ENCODE data around the gene NAA60. TPM values are rescaled to one million over a fixed set of nuclear protein-coding genes. Genes with fewer than 3 reads are reported as not detected.

Gene NAA60
- total and polyA plus RNA-seq, 2 of the 13 experiments (the other 11 are each of a cell fraction or from before 2014, with no cell fraction given): 14.7 to 32.0 TPM

DNA sequence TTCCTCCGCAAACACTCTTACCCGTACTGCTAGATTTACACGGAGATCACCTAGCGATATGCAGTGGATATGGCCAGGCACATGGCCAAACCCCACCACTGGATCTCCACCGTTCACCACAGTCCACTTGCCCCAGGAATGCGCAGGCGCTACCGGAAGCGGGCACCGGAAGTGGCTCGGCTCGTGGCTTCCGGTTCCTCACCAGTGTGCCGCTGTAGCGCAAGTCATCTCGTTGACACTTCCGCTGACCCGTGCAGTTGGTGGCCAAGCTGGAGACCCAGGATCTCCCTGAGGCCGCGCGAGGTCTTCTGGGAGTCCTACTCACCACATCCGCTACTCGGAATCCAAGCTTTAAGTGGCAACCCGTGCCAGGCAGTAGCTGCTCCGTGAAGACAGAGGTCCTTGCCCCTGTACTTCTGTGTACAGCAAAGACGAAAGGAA is 11.7 kb upstream of the NAA60 start:
- POLR2A ChIA-PET: interaction anchor here (1.3 kb wide), 1 partner anchor 11 kb away, joined by 3 read pairs; no protein-coding TSS in a partner anchor

More for the DNA sequence above, 11.7 kb upstream of the NAA60 start:
- no peak overlapping the region for H2AFZ ChIP-seq (ENCODE audit: low read length)
- H3K4me2 ChIP-seq (ENCODE audit: low read depth, low read length): no peak overlapping the region
- in situ Hi-C loops (cut with HindIII; ENCODE audit: extremely low pct_ligation_motif_present, low pct_unique_long_range_greater_than_20kb): no loop called here
- H3K79me2 ChIP-seq (ENCODE audit: insufficient read depth, low read length): no peaks in the 10 kb centered on the region
- H3K4me1 ChIP-seq (ENCODE audit: insufficient read depth, low read length): peaks cover 17% of the 10 kb centered on the region
- H3K4me3 ChIP-seq (replicated peaks in 1 of 3; ENCODE audit: insufficient read depth in 1 of 3, low read depth in 2 of 3, low read length in 3 of 3): no peak overlapping the region
- DNase-seq (ENCODE audit: low spot score) (no peak), FAIRE-seq (no peak), ATAC-seq (no peak)
- H3K9ac ChIP-seq (ENCODE audit: insufficient read depth, low read depth, low read length): no peak overlapping the region
- no TSS peak for BruUV-seq (replicated peaks)
- no peak overlapping the region for H3K27ac ChIP-seq (ENCODE audit: extremely low read length, insufficient read depth, low read length)
- no peaks in the 10 kb centered on the region for H3K9me3 ChIP-seq (ENCODE audit: low read length)
- TF ChIP-seq ZFP36 (IDR thresholded peaks at IDR 0.05; ENCODE audit: borderline replicate concordance, low read depth, low read length, partially characterized antibody): no peak
- no peak for TF ChIP-seq ZNF75D (CRISPR knock-in tag; IDR thresholded peaks at IDR 0.05; ENCODE audit: borderline replicate concordance)
- TF ChIP-seq RBAK (CRISPR knock-in tag; IDR thresholded peaks at IDR 0.05): no peak
- no peak for TF ChIP-seq PHF5A (CRISPR knock-in tag; IDR thresholded peaks at IDR 0.05; ENCODE audit: low read depth, unreplicated experiment)
- TF ChIP-seq EZH2 (conservative IDR thresholded peaks at IDR 0.05; ENCODE audit: low read depth, low read length): no peak
- no peak for TF ChIP-seq STAG1 (CRISPR knock-in tag; IDR thresholded peaks at IDR 0.05)
- no peak for TF ChIP-seq ZZZ3 (CRISPR knock-in tag; IDR thresholded peaks at IDR 0.05; ENCODE audit: borderline replicate concordance)
- TF ChIP-seq ARNT (IDR thresholded peaks at IDR 0.05): no peak
- TF ChIP-seq, protein P1, sequence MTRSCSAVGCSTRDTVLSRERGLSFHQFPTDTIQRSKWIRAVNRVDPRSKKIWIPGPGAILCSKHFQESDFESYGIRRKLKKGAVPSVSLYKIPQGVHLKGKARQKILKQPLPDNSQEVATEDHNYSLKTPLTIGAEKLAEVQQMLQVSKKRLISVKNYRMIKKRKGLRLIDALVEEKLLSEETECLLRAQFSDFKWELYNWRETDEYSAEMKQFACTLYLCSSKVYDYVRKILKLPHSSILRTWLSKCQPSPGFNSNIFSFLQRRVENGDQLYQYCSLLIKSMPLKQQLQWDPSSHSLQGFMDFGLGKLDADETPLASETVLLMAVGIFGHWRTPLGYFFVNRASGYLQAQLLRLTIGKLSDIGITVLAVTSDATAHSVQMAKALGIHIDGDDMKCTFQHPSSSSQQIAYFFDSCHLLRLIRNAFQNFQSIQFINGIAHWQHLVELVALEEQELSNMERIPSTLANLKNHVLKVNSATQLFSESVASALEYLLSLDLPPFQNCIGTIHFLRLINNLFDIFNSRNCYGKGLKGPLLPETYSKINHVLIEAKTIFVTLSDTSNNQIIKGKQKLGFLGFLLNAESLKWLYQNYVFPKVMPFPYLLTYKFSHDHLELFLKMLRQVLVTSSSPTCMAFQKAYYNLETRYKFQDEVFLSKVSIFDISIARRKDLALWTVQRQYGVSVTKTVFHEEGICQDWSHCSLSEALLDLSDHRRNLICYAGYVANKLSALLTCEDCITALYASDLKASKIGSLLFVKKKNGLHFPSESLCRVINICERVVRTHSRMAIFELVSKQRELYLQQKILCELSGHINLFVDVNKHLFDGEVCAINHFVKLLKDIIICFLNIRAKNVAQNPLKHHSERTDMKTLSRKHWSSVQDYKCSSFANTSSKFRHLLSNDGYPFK (CRISPR knock-in tag; IDR thresholded peaks at IDR 0.05; ENCODE audit: borderline replicate concordance): no peak
- TF ChIP-seq SMYD3 (CRISPR knock-in tag; IDR thresholded peaks at IDR 0.05): no peak
- TF ChIP-seq KAT7 (CRISPR knock-in tag; IDR thresholded peaks at IDR 0.05; ENCODE audit: borderline replicate concordance): no peak
- no peak for TF ChIP-seq ZNF589 (CRISPR knock-in tag; conservative IDR thresholded peaks at IDR 0.05)
- TF ChIP-seq CENPX (CRISPR knock-in tag; IDR thresholded peaks at IDR 0.05): no peak
- no peak for TF ChIP-seq POLR2A (IDR thresholded peaks at IDR 0.05; ENCODE audit: insufficient read depth in 1 of 2, low read depth in 2 of 2, low read length in 2 of 2)
- TF ChIP-seq MAFG (CRISPR knock-in tag; IDR thresholded peaks at IDR 0.05): no peak
- no peak for TF ChIP-seq POLR2G (IDR thresholded peaks at IDR 0.05; ENCODE audit: low read depth, low read length)
- H3K36me3 ChIP-seq (replicated peaks in 1 of 2; ENCODE audit: control insufficient read depth in 1 of 2, insufficient read depth in 2 of 2, low read length in 2 of 2): peaks cover 0 to 1% of the 10 kb centered on the region in 2 experiments; a peak in 2 of 5 replicates
- CTCF ChIA-PET (ENCODE audit: low intra/inter-chr PET ratio, low total read pairs): no interaction called here
- intact Hi-C loops (cut with micrococcal nuclease; ENCODE audit: unreplicated experiment): no loop called here
- no peaks in the 10 kb centered on the region for H4K20me1 ChIP-seq (ENCODE audit: insufficient read depth, low read length)
- 94% methylated on average over 19 of the region's 26 CpGs for WGBS (ENCODE audit: low lambda C conversion rate)
- no peaks in the 10 kb centered on the region for H3K27me3 ChIP-seq (ENCODE audit: control insufficient read depth in 1 of 2, insufficient read depth in 2 of 2, low read length in 2 of 2)
